GM19455 (cell line): ENCODE measurements around the gene TYMP.

Source experiments
- ATAC-seq: cut with Tn5 transposase; IDR thresholded peaks from one replicate; pipeline ENCODE4 v1.9.1; 2021; ENCODE audit not compliant: unreplicated experiment

Gene TYMP

GRCh38 chr22:50529897-50530579, at the start of gene TYMP:
Gene TYMP, minus strand, starts transcription at chr22:50530012. Its CDS starts 303 bp downstream, at chr22:50529709.
- no peak for ATAC-seq

- no peak for ATAC-seq
These were observed 49.0 kb upstream of the TYMP start for GRCh38 chr22:50578776-50579310.

- ATAC-seq: no peak
These were observed 48.4 kb upstream of the TYMP start, which contains the start of gene CPT1B for GRCh38 chr22:50577987-50578775. Gene CPT1B, minus strand, starts transcription at chr22:50578427. Its CDS starts 512 bp downstream, at chr22:50577915.

- ATAC-seq: no peak
These were observed 47.8 kb upstream of the TYMP start for GRCh38 chr22:50577697-50577986.

GRCh38 chr22:50576806-50577696, 47.2 kb upstream of the TYMP start:
- ATAC-seq: no peak

- no peak for ATAC-seq
These were observed 46.3 kb upstream of the TYMP start for GRCh38 chr22:50576070-50576469.

- ATAC-seq: no peak
These were observed 45.7 kb upstream of the TYMP start for GRCh38 chr22:50575426-50575941.

- no peak for ATAC-seq
These were observed 44.6 kb upstream of the TYMP start for GRCh38 chr22:50574383-50574755.

GRCh38 chr22:50573491-50574382, 43.9 kb upstream of the TYMP start:
- ATAC-seq: no peak

GRCh38 chr22:50572965-50573364, 43.2 kb upstream of the TYMP start:
- ATAC-seq: no peak

GRCh38 chr22:50571264-50572175, 41.7 kb upstream of the TYMP start:
- ATAC-seq: no peak

- no peak for ATAC-seq
These were observed 41.0 kb upstream of the TYMP start for GRCh38 chr22:50570861-50571260.

- no peak for ATAC-seq
These were observed 40.2 kb upstream of the TYMP start for GRCh38 chr22:50569896-50570535.

GRCh38 chr22:50569041-50569459, 39.2 kb upstream of the TYMP start:
- no peak for ATAC-seq

GRCh38 chr22:50568626-50569025, 38.8 kb upstream of the TYMP start:
- ATAC-seq: no peak

GRCh38 chr22:50567721-50568252, 38.0 kb upstream of the TYMP start:
- ATAC-seq: no peak

- no peak for ATAC-seq
These were observed 34.5 kb upstream of the TYMP start for GRCh38 chr22:50564289-50564688.
